Measurements from ENCODE around the gene BCL2.

BCL2 gene

DNA sequence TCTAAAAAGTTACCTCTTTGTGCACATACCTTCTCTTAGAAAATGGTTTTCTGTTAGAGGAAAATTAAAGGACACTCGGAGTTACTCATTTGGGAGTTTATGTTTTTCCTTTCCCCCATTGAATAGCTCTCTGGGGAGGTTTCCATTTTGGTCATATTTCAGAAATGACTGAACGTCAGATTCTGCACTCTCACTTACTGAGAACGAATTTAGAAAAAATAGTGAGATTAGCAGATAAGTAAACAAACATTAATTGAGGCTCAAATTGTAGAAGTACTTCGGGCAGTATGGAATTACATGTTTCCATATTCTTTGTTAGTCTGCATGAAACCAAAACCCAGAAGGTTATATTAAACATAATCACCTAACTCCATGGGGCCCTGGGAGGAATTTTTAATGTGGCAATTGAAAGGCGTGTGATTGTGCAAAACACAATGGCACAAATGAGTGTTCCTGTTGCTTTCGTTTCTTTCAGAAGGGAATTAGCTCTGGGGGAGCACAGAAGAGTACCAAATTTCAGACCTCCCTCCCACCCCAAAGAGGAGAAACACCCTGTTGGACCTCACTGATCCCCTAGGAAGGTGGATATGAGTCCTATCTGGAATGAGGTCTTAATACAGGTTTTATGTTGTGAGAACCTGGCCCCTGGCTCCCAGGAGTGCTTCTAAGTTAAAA lies 212.3 kb downstream of the BCL2 start:
- DNase-seq (ENCODE audit: low spot score) = no peak

DNA sequence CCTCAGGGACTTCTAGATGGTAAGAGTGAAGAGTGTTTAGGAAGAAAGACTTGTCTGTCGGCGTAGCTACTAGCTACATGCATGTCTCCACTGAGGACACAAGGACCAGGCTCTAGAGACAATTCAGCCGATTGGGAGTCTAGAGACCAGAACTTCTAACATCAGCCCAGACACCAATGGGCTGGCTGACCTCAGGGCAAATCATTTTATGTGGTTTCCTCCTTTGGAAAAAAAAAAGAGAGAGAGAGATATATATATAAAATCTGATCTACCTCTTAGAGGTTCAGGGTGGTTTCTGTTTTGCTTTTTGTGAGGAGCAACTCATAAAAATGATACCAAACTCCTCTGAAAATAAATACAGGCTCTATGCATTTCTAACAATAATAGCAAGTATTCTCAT lies 212.8 kb downstream of the BCL2 start:
- DNase-seq (ENCODE audit: low spot score) = no peak

DNA sequence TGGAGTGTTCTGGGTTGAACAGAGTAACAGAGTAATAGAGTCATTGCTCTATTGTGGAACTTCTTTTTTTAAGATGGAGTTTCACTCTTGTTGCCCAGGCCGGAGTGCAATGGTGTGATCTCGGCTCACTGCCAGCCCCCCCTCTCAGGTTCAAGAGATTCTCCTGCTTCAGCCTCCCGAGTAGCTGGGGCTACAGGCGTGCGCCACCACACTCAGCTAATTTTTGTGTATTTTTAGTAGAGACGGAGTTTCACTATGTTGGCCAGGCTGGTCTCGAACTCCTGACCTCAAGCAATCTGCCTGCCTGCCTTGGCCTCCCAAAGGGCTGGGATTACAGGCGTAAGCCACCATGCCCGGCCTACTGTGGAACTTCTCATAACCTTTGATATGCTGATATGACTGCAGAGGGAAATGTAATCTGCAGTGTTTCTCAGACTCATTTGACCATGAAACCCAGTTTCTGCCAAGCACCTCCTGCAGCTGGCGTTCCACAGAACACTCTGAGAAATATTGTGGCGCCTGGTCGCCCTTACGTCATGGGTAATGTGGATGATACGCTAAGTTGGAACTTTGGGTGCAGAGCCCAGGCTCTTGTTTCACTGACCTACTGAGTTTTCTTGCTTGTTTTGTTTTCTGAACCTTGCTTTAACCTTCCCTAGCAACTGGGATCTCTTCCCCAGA lies 213.8 kb downstream of the BCL2 start:
- DNase-seq (ENCODE audit: low spot score) = no peak

DNA sequence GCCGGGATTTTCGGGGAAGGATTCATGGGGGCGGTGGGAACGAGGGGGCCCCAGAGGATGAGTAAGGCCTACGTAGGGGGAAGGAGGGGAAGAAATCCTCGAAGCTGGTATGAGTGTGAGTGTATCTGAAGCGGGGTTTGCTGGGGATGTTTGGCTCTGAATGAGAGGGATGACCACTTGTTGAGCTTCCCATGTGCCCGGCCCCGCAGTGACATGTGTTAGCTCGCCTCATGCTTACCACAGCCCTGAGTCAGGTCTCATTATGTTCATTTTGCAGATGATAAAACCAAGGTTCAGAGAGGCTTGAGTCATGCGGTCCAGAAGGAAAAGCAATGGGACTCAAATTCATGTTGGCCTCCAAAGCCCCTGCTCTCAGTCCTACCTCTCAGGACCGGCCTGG lies 214.7 kb downstream of the BCL2 start:
- DNase-seq (ENCODE audit: low spot score) = no peak

DNA sequence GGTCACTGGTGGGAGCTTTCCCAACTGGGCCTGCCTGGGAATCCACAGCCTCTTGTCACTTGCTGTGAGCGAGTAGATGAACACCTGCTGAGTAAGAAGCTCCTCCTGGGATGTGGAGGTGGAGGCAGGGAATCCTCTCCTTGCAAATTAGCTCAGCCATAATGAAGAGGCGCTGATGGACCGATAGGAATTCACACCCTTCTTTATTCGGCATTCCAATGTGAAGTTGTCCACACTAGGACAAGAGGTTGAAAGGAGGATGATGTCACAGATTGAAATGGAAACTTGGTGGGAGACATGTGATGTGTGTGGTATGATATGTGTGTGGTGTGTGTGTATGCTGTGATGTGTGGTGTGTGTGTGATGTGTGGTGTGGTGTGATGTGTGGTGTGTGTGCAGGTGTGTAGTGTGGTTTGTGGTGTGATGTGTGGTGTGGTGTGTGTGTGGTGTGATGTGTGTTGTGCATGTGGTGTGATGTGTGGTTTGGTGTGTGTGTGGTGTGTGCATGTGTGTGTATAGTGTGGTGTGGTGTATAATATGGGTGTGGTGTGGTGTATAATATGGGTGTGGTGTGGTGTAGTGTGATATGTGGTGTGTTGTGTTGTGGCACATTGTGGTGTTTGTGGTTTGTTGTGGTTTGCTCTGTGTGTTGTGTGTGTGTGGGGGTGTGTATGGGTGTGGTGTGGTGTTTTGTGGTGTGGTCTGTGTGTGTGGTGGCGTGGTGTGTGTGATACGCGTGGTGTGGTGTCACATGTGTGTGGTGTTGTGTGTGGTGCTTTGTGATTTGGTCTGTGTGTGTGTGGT lies 216.4 kb downstream of the BCL2 start:
- no peak for DNase-seq (ENCODE audit: low spot score)

DNA sequence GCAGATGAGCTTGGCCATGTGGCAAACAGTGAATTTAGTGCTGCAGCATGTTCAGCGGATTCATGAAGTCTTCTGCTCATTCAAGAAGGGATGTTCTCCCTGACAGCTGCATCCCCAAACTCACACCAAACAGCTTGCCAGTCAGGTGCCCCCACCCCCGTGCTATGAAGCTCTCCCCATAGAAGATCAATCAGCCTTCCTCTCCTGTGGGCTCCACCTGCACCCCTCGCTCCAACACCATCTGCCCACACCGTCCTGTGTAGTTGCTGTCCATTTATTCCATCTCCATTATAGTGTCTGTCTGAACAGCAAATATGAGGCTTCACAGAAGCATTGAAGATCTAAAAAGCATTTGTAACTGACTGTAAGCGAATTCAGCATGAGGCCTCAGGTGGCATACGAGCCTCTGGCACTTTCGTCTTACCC lies 218.9 kb downstream of the BCL2 start:
- no peak for DNase-seq (ENCODE audit: low spot score)

DNA sequence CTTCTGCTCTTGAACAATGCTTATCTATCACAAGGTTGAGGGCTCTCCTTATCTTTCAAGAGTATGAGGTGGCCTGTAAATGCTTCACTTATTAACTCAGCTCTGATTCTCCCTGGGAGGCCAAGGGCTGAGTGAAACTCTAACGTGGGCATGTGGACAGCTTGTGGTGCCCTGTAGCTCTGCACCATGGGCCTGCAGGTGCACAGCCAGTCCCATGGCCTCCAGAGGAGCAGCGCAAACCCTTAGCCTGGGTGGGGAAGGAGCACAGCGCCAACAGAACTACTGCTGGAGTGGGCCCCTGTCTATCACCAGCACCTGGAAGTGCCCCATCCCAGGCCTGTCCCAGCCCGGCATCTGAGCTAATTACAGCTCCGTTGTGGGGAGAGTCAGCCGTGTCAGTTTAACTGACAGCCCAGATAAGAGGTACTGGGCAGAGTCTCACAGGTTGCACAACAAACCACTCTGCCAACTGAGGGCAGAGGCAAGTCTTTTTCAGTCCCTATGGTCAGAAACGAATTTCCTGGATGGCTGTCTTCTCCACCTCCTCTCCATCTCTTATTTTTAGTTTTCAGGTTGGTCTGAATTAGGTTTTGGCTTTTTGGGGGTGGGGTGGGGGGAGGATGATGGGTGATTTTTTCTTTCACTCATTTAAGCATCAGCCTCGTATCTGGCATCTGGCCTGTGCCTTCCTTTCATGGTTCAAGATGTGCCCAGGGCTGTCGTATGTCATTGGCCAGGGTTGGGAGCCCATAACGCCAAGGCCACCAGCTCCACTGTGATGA lies 219.5 kb downstream of the BCL2 start:
- peak; percentile 17 for DNase-seq (ENCODE audit: low spot score)

DNA sequence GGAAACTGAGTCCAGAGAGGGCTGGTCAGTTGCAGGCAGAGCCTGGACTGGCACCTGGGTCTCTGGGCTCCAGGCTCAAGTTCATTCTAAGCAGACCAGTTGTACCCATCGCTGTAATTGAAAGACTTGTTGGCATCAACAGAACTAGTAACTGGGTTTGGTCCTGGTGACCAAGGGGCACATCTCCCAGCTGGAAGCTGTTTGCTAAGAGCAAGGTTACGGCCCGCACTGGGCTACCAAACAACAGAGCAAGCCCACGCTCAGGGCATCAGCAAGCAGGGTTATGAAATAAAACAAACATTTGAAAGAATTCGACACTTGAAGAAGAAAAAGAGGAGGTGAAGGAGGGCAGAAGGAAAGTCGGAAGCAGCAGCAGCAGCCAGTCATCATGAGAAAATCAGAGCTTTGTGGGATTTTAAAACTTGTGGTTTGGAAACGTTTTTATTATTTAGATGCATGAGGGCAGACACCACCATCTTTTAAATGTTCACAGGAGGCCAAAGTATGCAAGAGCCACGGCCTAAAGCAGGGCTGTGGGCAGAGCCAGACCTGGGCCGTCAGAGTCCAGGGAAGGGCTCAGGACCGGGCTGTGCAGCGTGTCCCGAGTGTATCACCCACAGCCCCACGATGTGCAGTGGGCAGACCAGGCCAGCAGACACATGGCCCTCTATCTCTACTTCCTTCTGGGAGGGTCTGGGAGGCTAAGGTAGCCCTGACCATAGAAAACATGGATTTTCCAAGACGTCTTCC lies 220.3 kb downstream of the BCL2 start:
- no peak for DNase-seq (ENCODE audit: low spot score)

DNA sequence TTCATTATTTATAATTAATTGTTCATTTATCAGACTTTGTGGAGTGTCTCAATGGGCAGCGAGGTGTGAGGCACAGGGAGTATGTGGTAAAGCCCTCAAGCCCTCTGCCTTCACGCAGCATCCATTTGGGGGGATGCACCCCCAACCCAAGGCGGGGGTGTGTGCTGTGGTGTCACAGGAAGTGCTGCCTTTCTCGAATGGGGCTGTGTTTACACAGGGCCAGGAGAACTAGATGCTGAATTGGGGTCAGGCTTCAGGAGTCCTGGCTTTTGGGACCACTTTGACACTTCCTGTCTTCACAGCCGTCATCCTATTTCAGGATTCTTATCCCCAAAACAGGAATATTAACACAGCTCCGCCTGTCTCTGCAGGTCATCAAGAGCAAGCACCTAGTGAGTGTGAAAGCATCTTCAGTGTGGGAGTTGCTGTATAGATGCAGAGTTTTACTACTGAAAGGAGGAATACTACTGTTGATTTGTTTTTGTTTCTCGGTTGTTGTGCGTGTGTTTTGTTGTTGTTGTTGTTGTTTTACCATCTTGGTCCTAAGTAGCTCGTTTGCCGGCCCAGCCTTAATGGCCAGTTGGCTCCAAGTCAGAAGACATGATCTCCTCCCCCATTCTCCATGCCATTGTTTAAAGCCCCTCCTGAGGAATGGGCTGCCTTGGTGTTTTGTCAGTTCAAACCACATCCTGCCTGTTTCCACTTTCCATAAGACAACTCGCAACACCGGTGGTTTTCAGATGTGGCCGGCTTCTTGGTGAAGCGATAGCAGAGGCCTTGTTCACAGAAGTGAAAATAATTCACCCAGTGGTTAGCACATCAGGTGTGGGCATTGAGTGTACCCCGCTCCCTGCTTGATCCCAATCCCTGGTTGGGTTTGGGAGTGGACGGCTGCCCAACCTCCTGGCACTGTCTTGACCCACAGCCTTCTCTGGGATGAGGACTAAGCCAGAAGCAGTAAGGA lies 221.3 kb downstream of the BCL2 start:
- DNase-seq (ENCODE audit: low spot score) = no peak

DNA sequence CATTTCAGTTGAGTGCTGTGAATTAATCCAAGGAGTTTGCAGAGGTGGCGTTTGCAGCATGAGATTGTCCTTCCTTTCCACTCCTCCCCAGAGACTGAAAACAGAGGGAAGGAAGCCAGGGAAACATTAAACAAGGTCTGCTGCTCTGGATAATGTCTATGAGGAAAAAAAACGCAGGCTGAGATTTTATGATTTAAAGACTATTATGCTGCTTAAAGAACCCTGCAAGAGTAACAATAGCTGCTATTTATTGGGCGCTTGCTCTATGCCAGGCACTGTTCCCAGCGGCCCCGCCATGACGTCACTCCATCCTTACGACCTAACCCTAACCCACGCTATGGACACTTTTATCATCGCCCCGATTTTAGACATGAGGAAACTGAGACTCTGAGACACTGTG lies 222.4 kb downstream of the BCL2 start:
- DNase-seq (ENCODE audit: low spot score) = no peak

DNA sequence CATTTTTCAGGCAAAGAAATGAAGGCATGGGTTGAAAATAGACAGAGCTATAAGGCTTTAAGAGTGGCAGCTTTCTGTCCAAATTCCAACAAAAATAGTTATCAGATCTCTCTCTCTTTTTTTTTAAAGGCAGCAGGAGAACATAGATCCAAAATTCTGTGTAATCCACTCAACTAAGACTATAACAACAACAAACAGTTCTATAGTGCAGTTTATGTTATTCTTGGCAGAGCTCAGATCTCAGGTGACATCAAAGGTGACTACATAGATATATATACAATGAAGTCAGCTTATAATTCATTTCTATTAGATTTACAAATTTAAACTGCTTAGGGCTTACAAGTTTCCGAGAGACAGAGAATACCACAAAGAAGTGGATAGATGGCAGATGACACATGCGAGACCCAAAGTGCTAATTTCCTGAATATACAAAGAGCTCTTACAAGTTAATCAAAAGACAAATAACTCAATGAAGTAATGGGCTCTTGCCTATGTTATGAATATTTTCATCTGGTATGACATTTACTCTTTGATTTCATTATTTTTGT lies 223.2 kb downstream of the BCL2 start:
- no peak for DNase-seq (ENCODE audit: low spot score)

DNA sequence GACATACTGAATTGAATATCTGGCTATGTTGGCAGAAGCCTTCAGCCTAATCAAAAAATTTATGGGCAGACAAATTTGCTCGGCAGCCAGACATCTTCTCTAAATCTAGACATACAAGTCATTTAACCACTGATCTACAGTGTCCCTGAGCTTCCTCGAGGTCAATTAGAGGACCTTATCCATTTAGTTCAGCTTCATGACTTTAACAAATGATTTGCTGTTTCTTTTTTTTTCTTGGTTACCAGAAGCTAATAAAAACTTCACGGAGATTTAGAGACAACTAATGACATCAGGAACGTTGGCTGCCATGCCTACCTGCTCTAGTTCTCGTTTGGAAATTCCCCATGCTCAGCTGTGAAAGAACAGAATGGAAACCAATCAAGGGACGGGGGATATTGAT lies 223.8 kb downstream of the BCL2 start:
- DNase-seq (ENCODE audit: low spot score) = no peak

DNA sequence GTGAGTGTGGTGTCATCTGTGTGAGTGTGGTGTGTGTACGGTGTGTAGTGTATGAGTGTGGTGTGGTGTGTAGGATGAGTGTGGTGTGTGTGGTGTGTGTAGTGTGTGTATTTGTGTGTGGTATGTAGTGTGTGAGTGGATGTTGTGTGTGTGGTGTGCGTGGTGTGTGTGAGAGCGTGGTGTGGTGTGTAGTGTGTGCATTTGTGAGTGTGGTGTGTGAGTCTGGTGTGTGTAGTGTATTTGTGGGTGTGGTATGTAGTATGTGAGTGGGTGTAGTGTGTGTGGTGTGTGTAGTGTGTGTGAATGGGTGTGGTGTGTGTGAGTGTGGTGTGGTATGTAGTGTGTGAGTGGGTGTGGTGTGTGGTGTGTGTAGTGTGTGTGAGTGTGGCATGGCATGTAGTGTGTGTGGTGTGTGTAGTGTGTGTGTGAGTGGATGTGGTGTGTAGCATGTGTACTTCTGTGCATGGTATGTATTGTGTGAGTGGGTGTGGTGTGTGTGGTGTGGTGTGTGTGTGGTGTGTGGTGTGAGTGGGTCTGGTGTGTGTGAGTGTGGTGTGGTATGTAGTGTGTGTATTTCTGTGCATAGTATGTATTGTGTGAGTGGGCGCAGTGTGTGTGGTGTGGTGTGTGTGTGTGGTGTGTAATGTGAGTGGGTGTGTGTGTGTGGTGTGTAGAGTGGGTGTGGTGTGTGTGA lies 227.8 kb downstream of the BCL2 start:
- no peak for DNase-seq (ENCODE audit: low spot score)

DNA sequence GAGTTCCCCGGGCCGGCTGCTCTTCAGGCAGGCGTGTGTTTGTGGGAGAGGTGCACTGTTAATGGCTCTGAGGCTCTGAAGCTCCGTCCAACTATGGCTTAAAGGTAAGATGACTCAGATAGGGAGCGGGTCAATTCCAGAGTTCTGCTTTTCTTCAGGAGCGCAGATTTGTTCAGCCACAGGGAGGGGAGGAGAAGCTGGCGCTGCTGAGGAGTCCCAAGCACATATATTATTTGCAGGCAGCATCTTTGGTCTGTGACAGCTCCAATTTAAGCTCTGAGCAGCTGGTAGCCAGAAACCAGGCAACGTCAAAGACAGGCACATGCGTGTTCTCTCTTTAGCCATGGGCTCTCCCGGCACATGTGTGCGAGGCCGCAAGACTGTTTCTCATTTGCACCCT lies 229.2 kb downstream of the BCL2 start:
- no peak for DNase-seq (ENCODE audit: low spot score)

DNA sequence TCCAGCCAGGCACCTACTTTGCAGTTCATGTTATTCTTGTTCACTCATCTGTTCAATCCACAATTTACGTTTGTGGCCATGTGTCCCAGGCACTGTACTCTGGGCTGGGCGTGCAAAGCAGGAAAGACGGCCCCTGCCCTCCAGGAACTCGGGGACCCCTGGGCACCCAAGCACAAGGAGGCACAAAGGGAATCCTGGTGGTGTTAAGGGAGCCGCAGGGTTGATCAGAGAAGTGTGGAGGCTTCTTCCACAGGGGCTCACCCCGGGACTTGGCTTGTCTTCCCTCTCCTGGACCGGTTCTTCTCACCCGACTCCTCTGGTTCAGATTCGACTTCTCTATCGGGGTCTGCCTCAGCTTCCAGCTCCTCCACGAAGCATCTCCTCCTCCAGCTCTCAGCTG lies 230.5 kb downstream of the BCL2 start:
- DNase-seq (ENCODE audit: low spot score) = no peak

DNA sequence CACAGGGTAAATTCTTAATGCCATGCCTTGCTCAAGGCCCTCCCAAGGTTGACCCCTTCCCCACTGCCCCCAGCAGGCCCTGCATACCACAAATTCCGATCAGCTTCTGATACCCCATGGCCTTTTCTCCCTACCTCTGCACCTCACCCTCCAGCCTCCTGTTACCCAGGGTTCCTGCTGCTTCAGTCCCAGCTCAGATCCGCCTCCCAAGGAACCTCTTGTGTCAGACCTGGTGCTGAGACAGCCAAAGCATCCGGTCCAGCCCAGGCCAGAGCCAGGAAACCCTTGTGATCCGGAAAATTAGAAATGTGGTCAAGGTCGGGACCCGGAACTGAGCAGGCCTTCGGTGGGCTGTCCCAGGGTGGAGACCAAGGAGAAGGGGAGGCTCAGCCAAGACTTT lies 231.3 kb downstream of the BCL2 start:
- no peak for DNase-seq (ENCODE audit: low spot score)

DNA sequence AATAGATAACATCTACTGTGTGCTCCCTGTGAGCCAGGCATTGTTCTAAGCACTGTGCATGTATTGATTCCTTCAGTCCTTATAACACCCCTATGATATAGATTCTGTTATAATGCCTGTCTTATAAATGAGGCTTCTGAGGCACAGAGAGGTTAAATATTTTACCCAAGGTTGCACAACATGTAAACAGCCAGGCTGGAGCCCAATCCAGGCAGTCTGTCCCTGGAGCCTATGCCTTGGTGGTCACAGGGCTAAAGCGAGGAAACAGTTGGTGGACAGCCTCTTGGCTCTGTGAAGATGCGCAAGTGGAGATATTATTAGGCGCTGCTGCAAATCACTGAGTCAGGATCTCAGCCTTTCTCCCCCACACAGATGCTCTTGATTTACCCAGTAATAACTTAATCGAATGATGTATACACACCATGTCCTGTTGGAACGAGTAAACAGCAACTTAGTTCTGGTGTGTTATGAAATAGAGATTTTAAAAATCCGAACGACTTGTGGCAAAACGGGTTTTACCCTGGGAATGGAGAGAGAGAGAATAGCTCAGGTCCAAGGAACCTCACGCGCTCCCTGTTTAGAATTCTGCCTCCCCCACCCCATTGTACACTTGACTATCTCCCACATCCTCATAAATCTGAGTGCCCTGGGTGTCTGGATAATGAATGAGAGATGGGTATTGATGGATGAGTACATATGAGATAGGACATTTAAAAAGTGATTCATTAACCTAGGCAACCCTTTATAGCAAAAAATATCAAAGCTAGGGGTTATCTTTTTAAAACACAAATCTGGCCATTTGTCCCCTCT lies 231.9 kb downstream of the BCL2 start:
- no peak for DNase-seq (ENCODE audit: low spot score)

DNA sequence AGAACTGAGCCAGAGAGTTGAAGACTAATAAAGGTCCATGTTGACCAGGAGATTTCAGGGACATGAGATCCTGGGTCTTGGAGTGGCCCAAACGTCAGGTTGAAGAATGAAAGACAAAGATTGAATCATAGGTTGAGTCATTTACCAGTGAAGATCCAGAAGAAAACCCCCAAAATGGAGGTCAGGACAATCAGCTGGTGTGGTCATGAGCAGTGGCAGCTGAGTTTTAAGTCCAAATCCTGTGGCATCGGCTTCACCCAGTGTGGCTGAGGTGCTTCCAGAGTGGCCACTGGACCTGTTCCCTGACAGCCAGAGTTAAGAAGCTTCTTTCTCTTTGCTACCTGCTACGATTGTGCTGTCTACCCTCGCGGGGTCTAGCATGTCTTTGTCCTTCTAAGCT lies 234.0 kb downstream of the BCL2 start:
- DNase-seq (ENCODE audit: low spot score) = no peak

DNA sequence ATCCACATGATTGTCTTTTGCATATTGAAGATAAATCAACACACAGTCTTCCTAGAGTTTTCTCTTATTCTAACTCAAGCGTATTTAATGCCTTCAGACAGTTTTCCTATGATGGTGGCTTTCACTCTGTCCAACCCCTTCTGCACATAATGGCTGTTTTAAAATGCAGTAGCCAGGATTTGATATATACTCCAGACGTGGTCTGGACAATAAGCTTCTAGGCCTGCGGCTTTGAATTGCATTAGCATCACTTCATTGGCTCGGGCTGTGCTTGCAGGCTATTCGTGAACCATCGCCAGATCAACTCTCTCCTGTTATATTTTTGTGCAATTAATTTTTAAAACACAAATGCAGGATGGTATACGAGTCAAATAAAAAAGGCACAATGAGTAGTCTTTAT lies 235.3 kb downstream of the BCL2 start:
- DNase-seq (ENCODE audit: low spot score) = no peak
